Astrocyte of the spinal cord (primary cell): ENCODE measurements around the gene ZBTB33.

Experiments
- DNase-seq: peaks from one replicate; pipeline ENCODE4 v3.0.0; 2011; ENCODE audit warnings: low read depth, low spot score
- H3K4me3 ChIP-seq: 2 replicates; pipeline ENCODE4 v1.5.1; 2011; ENCODE audit warnings: low read depth, mild to moderate bottlenecking, low read length, moderate library complexity
- CTCF ChIP-seq: IDR thresholded peaks from 2 replicates; pipeline ENCODE4 v1.5.1; 2012; ENCODE audit warnings: low read depth, mild to moderate bottlenecking, low read length, inconsistent platforms
- in situ Hi-C: cut with HindIII; loops from 2 replicates; pipeline ENCODE4 v1.10.0; 2017; ENCODE audit warnings: low sequenced_read_pairs

The ZBTB33 gene

GRCh38 chrX:120250522-120251271, at the start of gene ZBTB33:
ZBTB33 (plus strand) TSS chrX:120250812; CDS start chrX:120253416, 2,604 bp downstream.
- peak; percentile 96 for DNase-seq
- peak within 1 kb of the TSS; percentile 72 for H3K4me3 ChIP-seq
- peak; percentile 59 for TF ChIP-seq CTCF
- in situ Hi-C loops = no loop called here

GRCh38 chrX:120200851-120201250, 49.8 kb upstream of the ZBTB33 start:
- in situ Hi-C loops = no loop called here
- TF ChIP-seq CTCF = no peak
- no peak for DNase-seq
- H3K4me3 ChIP-seq = no peak overlapping the region

GRCh38 chrX:120205816-120206753, 44.5 kb upstream of the ZBTB33 start:
- DNase-seq = no peak
- H3K4me3 ChIP-seq = no peak overlapping the region
- in situ Hi-C loops = no loop called here
- no peak for TF ChIP-seq CTCF

GRCh38 chrX:120207009-120207605, 43.5 kb upstream of the ZBTB33 start:
- no peak overlapping the region for H3K4me3 ChIP-seq
- DNase-seq = no peak
- TF ChIP-seq CTCF = no peak
- in situ Hi-C loops = no loop called here

- TF ChIP-seq CTCF = peak; percentile 86
These were observed 37.0 kb upstream of the ZBTB33 start for GRCh38 chrX:120213438-120214265.

GRCh38 chrX:120223374-120223773, 27.2 kb upstream of the ZBTB33 start:
- in situ Hi-C loops = no loop called here
- no peak for TF ChIP-seq CTCF
- H3K4me3 ChIP-seq = no peak overlapping the region
- no peak for DNase-seq

More at GRCh38 chrX:120213438-120214265, 37.0 kb upstream of the ZBTB33 start:
- H3K4me3 ChIP-seq = no peak overlapping the region
- peak; percentile 49 for DNase-seq
- in situ Hi-C loops = no loop called here
